Measurements from ENCODE around the gene USP4.
A peak's percentile ranks its signal among the peaks of the same experiment; 100 is the strongest.

Gene USP4

GRCh38 chr3:49327485-49327884, 12.4 kb downstream of the USP4 start:
- Histone ChIP-seq H3K4me1 (ENCODE audit: insufficient read depth, poor library complexity, severe bottlenecking) (peaks cover 6% of the 10 kb centered on the region), H3K9me3 (ENCODE audit: severe bottlenecking) (no peaks in the 10 kb centered on the region), H3K27me3 (ENCODE audit: insufficient read depth, poor library complexity, severe bottlenecking) (no peaks in the 10 kb centered on the region), H3K27ac (ENCODE audit: poor library complexity, severe bottlenecking) (peak overlapping the region; percentile 17), H3K4me3 (ENCODE audit: severe bottlenecking) (no peak overlapping the region), H3K36me3 (ENCODE audit: low read depth) (peaks cover 95% of the 10 kb centered on the region)
- no peak for DNase-seq (ENCODE audit: low spot score)
- no peak for TF ChIP-seq CTCF (IDR thresholded peaks at IDR 0.05; ENCODE audit: poor library complexity, severe bottlenecking)
- ATAC-seq (ENCODE audit: low read depth), result peak; percentile 29; the same call in 1 of the 3 replicates

GRCh38 chr3:49324768-49325167, 15.1 kb downstream of the USP4 start:
- Histone ChIP-seq H3K36me3 (ENCODE audit: low read depth) (peaks cover 93% of the 10 kb centered on the region), H3K4me1 (ENCODE audit: insufficient read depth, poor library complexity, severe bottlenecking) (peaks cover 6% of the 10 kb centered on the region), H3K4me3 (ENCODE audit: severe bottlenecking) (no peak overlapping the region), H3K9me3 (ENCODE audit: severe bottlenecking) (no peaks in the 10 kb centered on the region), H3K27ac (ENCODE audit: poor library complexity, severe bottlenecking) (no peak overlapping the region), H3K27me3 (ENCODE audit: insufficient read depth, poor library complexity, severe bottlenecking) (no peaks in the 10 kb centered on the region)
- no peak for TF ChIP-seq CTCF (IDR thresholded peaks at IDR 0.05; ENCODE audit: poor library complexity, severe bottlenecking)
- ATAC-seq (ENCODE audit: low read depth) (no peak), DNase-seq (ENCODE audit: low spot score) (no peak)

- no peak for DNase-seq (ENCODE audit: low spot score)
- ATAC-seq (ENCODE audit: low read depth), result no peak
- Histone ChIP-seq H3K27me3 (ENCODE audit: insufficient read depth, poor library complexity, severe bottlenecking) (no peaks in the 10 kb centered on the region), H3K4me3 (ENCODE audit: severe bottlenecking) (no peak overlapping the region), H3K9me3 (ENCODE audit: severe bottlenecking) (no peaks in the 10 kb centered on the region), H3K4me1 (ENCODE audit: insufficient read depth, poor library complexity, severe bottlenecking) (no peaks in the 10 kb centered on the region), H3K27ac (ENCODE audit: poor library complexity, severe bottlenecking) (no peak overlapping the region), H3K36me3 (ENCODE audit: low read depth) (peaks cover 78% of the 10 kb centered on the region)
- no peak for TF ChIP-seq CTCF (IDR thresholded peaks at IDR 0.05; ENCODE audit: poor library complexity, severe bottlenecking)
Measured at GRCh38 chr3:49316696-49317457, 23.0 kb downstream of the USP4 start.

GRCh38 chr3:49313896-49314688, 25.8 kb downstream of the USP4 start:
- Histone ChIP-seq H3K9me3 (ENCODE audit: severe bottlenecking) (no peaks in the 10 kb centered on the region), H3K27me3 (ENCODE audit: insufficient read depth, poor library complexity, severe bottlenecking) (no peaks in the 10 kb centered on the region), H3K27ac (ENCODE audit: poor library complexity, severe bottlenecking) (no peak overlapping the region), H3K36me3 (ENCODE audit: low read depth) (peaks cover 79% of the 10 kb centered on the region), H3K4me3 (ENCODE audit: severe bottlenecking) (no peak overlapping the region), H3K4me1 (ENCODE audit: insufficient read depth, poor library complexity, severe bottlenecking) (no peaks in the 10 kb centered on the region)
- TF ChIP-seq CTCF (IDR thresholded peaks at IDR 0.05; ENCODE audit: poor library complexity, severe bottlenecking), result no peak
- no peak for DNase-seq (ENCODE audit: low spot score)
- no peak for ATAC-seq (ENCODE audit: low read depth)

Data from RWPE2 (cell line).